ENCODE measurements around the gene RARRES2.

Gene RARRES2

DNA sequence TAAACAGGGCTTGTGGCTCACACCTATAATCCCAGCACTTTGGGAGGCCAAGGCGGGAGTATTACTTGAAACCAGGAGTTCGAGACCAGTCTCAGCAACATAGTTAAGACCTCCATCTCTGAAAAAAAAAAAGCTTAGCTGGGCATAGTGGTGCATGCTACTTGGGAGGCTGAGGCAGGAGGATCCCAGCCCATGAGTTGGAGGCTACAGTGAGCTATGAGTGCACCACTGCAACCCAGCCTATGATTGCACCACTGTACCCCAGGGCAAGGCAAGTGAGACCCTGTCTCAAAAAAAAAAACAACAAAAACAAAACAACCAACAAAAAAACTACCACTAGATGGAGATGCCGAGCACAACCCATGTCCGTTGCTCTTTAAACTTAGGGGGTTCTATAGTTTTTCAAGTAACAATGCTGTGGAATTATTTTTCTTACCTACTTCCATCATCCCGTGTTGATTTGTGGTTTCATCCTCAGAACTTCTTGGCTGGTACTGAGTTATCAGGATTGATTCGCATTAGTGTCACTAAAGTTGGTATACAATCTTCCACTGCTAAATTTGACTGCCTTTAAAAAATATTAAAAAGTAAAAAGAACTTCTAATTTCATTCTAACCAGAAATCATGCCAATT, 15.0 kb upstream of the RARRES2 start:
- TF ChIP-seq NFIC (IDR thresholded peaks at IDR 0.05) = no peak
- no peak for TF ChIP-seq FOXM1 (IDR thresholded peaks at IDR 0.05; ENCODE audit: borderline replicate concordance, low read depth)
- no peak for TF ChIP-seq YY1 (IDR thresholded peaks at IDR 0.05; ENCODE audit: low read depth)
- peak; percentile 53 for TF ChIP-seq RAD21 (IDR thresholded peaks at IDR 0.05; ENCODE audit: low read depth)
- TF ChIP-seq CREB1 (IDR thresholded peaks at IDR 0.05; ENCODE audit: low read depth) = no peak

DNA sequence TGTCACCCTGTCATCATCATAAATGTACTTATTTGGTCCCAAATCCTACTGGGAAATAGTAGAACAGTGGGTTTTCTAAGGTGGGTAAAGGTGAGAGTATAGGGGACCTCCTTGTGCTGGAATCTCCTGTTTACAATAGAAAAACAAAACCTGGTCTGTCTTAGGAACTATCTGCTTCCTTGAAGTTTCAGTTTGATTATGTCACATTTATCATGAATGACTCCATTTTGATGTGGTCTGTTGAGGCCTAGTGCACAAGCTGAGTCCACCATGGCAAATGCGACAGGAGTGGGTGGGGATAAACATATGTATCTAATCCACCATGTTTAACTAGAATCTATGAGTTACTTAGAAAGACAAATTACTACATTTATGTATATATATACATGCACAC, 14.2 kb upstream of the RARRES2 start:
- TF ChIP-seq TAF1 (IDR thresholded peaks at IDR 0.05; ENCODE audit: low read depth) = no peak
- TF ChIP-seq, protein P1, sequence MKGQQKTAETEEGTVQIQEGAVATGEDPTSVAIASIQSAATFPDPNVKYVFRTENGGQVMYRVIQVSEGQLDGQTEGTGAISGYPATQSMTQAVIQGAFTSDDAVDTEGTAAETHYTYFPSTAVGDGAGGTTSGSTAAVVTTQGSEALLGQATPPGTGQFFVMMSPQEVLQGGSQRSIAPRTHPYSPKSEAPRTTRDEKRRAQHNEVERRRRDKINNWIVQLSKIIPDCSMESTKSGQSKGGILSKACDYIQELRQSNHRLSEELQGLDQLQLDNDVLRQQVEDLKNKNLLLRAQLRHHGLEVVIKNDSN (IDR thresholded peaks at IDR 0.05) = no peak

DNA sequence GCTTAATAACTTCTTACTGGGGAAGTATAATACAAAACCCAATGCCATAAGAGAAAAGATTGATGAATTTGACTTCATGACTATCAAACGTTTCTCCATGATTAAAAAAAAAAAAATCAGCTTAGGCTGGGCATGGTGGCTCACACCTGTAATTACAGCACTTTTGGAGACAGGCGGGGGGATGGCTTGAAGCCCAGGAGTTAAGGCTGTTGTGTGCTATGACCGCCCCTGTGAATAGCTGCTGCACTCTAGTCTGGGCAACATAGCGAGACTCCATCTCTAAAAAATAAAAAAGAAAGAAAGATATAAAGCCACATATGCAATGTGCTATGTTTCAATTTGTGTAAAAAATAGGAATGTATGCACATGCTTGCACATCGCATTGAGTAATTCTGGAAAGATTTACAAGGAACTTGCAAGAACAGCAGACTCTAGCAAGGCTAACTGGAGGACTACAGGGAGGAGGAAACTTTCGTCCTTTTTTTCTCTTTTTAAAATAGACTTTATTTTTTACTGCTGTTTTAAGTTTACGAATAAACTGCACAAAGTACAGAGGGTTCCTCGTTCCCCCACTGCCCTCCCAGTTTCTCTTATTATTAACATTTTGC, 10.3 kb upstream of the RARRES2 start:
- TF ChIP-seq FOXM1 (IDR thresholded peaks at IDR 0.05; ENCODE audit: borderline replicate concordance, low read depth) (no peak), EP300 (IDR thresholded peaks at IDR 0.05; ENCODE audit: borderline replicate concordance) (no peak), YY1 (IDR thresholded peaks at IDR 0.05; ENCODE audit: low read depth) (no peak), TEAD4 (IDR thresholded peaks at IDR 0.05) (no peak), CEBPB (IDR thresholded peaks at IDR 0.05) (no peak), CREB1 (IDR thresholded peaks at IDR 0.05; ENCODE audit: low read depth) (no peak), RAD21 (IDR thresholded peaks at IDR 0.05; ENCODE audit: low read depth) (no peak), NFIC (IDR thresholded peaks at IDR 0.05) (no peak), TCF12 (IDR thresholded peaks at IDR 0.05; ENCODE audit: low read depth) (no peak), ZBTB7A (IDR thresholded peaks at IDR 0.05; ENCODE audit: low read depth) (no peak)
- TF ChIP-seq, protein P2, sequence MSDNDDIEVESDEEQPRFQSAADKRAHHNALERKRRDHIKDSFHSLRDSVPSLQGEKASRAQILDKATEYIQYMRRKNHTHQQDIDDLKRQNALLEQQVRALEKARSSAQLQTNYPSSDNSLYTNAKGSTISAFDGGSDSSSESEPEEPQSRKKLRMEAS (IDR thresholded peaks at IDR 0.05) = no peak

DNA sequence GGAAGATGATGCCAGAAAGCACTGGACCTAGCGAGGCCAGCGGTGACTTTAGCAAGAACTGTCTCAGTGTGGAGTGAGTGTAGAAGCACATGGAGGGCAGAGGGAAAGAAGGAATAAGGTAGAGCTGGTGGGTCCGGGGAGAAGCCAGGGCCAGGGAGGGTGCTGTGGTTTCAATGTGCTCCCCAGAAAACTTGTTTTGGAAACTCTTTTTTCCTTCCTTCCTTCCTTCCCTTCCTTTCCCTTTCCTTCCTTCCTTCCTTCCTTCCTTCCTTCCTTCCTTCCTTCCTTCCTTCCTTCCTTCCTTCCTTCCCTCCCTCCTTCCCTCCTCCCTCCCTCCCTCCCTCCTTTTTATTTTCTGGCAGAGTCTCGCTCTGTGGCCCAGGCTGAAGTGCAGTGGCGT, 5.5 kb upstream of the RARRES2 start:
- TF ChIP-seq TCF12 (IDR thresholded peaks at IDR 0.05; ENCODE audit: low read depth) (no peak), YY1 (IDR thresholded peaks at IDR 0.05; ENCODE audit: low read depth) (no peak), TEAD4 (IDR thresholded peaks at IDR 0.05) (no peak), RAD21 (IDR thresholded peaks at IDR 0.05; ENCODE audit: low read depth) (no peak), EP300 (IDR thresholded peaks at IDR 0.05; ENCODE audit: borderline replicate concordance) (no peak), ZBTB7A (IDR thresholded peaks at IDR 0.05; ENCODE audit: low read depth) (no peak), TAF1 (IDR thresholded peaks at IDR 0.05; ENCODE audit: low read depth) (no peak), CEBPB (IDR thresholded peaks at IDR 0.05) (no peak)
- TF ChIP-seq, protein P3, sequence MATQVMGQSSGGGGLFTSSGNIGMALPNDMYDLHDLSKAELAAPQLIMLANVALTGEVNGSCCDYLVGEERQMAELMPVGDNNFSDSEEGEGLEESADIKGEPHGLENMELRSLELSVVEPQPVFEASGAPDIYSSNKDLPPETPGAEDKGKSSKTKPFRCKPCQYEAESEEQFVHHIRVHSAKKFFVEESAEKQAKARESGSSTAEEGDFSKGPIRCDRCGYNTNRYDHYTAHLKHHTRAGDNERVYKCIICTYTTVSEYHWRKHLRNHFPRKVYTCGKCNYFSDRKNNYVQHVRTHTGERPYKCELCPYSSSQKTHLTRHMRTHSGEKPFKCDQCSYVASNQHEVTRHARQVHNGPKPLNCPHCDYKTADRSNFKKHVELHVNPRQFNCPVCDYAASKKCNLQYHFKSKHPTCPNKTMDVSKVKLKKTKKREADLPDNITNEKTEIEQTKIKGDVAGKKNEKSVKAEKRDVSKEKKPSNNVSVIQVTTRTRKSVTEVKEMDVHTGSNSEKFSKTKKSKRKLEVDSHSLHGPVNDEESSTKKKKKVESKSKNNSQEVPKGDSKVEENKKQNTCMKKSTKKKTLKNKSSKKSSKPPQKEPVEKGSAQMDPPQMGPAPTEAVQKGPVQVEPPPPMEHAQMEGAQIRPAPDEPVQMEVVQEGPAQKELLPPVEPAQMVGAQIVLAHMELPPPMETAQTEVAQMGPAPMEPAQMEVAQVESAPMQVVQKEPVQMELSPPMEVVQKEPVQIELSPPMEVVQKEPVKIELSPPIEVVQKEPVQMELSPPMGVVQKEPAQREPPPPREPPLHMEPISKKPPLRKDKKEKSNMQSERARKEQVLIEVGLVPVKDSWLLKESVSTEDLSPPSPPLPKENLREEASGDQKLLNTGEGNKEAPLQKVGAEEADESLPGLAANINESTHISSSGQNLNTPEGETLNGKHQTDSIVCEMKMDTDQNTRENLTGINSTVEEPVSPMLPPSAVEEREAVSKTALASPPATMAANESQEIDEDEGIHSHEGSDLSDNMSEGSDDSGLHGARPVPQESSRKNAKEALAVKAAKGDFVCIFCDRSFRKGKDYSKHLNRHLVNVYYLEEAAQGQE (IDR thresholded peaks at IDR 0.05; ENCODE audit: low read depth) = no peak
- TF ChIP-seq, protein P2 (IDR thresholded peaks at IDR 0.05) = no peak

DNA sequence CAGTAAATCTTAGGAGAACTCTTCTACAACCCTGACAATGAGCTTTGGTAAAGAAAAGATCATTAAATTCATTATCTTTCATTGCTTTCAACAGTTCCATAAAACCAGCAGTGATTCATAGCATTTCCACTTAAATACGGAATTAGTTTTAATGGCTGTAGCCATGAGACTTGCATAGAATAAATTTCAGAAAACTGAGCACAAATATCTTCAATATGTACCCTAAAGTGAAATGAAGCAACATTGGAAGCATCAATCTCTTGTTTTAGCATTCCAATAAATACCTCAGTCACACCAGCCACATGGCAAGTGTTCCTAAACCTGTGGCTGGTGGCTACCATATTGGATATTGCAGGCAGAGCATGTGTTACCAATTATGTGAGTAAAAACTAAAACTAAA, 3.6 kb upstream of the RARRES2 start:
- TF ChIP-seq CEBPB (IDR thresholded peaks at IDR 0.05) = no peak
- TF ChIP-seq TEAD4 (IDR thresholded peaks at IDR 0.05) = no peak
- no peak for TF ChIP-seq ZBTB7A (IDR thresholded peaks at IDR 0.05; ENCODE audit: low read depth)
- TF ChIP-seq YY1 (IDR thresholded peaks at IDR 0.05; ENCODE audit: low read depth) = no peak
- TF ChIP-seq, protein P1 (IDR thresholded peaks at IDR 0.05) = no peak
- TF ChIP-seq, protein P3 (IDR thresholded peaks at IDR 0.05; ENCODE audit: low read depth) = no peak
- no peak for TF ChIP-seq EGR1 (IDR thresholded peaks at IDR 0.05)
- TF ChIP-seq EP300 (IDR thresholded peaks at IDR 0.05; ENCODE audit: borderline replicate concordance) = no peak
- TF ChIP-seq RAD21 (IDR thresholded peaks at IDR 0.05; ENCODE audit: low read depth) = no peak
- TF ChIP-seq TCF12 (IDR thresholded peaks at IDR 0.05; ENCODE audit: low read depth) = no peak
- TF ChIP-seq, protein P2 (IDR thresholded peaks at IDR 0.05) = no peak
- no peak for TF ChIP-seq CREB1 (IDR thresholded peaks at IDR 0.05; ENCODE audit: low read depth)

DNA sequence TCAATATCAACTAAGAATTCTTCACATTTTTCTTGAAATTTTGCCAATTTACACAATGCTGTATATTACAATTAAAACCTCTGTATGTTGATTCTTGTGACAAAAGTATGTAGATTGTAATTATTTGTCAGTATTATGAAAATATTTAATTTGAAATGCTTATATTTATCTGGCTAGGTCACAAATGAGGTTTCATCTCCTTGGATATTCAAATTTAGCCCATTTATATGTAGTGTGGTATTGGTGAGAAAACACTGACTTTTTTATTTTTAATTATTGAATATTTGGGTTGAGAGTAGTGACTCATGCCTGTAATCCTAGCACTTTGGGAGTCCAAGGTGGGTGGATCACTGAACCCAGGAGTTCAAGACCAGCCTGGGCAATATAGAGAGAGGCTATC, 2.9 kb upstream of the RARRES2 start:
- no peak for TF ChIP-seq TCF12 (IDR thresholded peaks at IDR 0.05; ENCODE audit: low read depth)
- TF ChIP-seq, protein P2 (IDR thresholded peaks at IDR 0.05) = no peak
- TF ChIP-seq FOXM1 (IDR thresholded peaks at IDR 0.05; ENCODE audit: borderline replicate concordance, low read depth) = no peak
- no peak for TF ChIP-seq NFIC (IDR thresholded peaks at IDR 0.05)
- TF ChIP-seq YY1 (IDR thresholded peaks at IDR 0.05; ENCODE audit: low read depth) = no peak
- no peak for TF ChIP-seq CREB1 (IDR thresholded peaks at IDR 0.05; ENCODE audit: low read depth)
- no peak for TF ChIP-seq ZBTB7A (IDR thresholded peaks at IDR 0.05; ENCODE audit: low read depth)
- TF ChIP-seq TEAD4 (IDR thresholded peaks at IDR 0.05) = no peak
- TF ChIP-seq, protein P3 (IDR thresholded peaks at IDR 0.05; ENCODE audit: low read depth) = no peak
- TF ChIP-seq EGR1 (IDR thresholded peaks at IDR 0.05) = no peak
- TF ChIP-seq, protein P1 (IDR thresholded peaks at IDR 0.05) = no peak
- no peak for TF ChIP-seq RAD21 (IDR thresholded peaks at IDR 0.05; ENCODE audit: low read depth)
- TF ChIP-seq CEBPB (IDR thresholded peaks at IDR 0.05) = no peak
- TF ChIP-seq TAF1 (IDR thresholded peaks at IDR 0.05; ENCODE audit: low read depth) = no peak
- TF ChIP-seq EP300 (IDR thresholded peaks at IDR 0.05; ENCODE audit: borderline replicate concordance) = no peak

Data from Ishikawa (cell line).